Stomach smooth muscle (tissue), 2 donors: ENCODE results near the gene SHC4.
"Not testable (repeated sequence)": the region's sequence is repeated elsewhere in the genome, so short reads cannot be mapped to it uniquely, and the experiment has no call there.

Experiments used
- H3K27ac ChIP-seq: one replicate; pipeline ENCODE4 v1.7.0; 2013; ENCODE audit warnings: mild to moderate bottlenecking, low read length, inconsistent platforms
- H3K27me3 ChIP-seq, 2 donors: one replicate each; pipeline ENCODE4 v1.7.0; 2013; ENCODE audit warnings: low read length in 2 of 2; ENCODE audit not compliant: insufficient read depth in 2 of 2, control insufficient read depth in 1 of 2
- H3K36me3 ChIP-seq, 2 donors: one replicate each; pipeline ENCODE4 v1.7.0; 2013; ENCODE audit warnings: low read length in 2 of 2; ENCODE audit not compliant: control insufficient read depth in 2 of 2, insufficient read depth in 2 of 2
- H3K4me1 ChIP-seq: one replicate; pipeline ENCODE4 v1.7.0; 2013; ENCODE audit warnings: low read length; ENCODE audit not compliant: control insufficient read depth, insufficient read depth
- H3K4me3 ChIP-seq, 2 donors: one replicate each; pipeline ENCODE4 v1.7.0; 2013; ENCODE audit warnings: low read length in 2 of 2
- H3K9ac ChIP-seq, 2 donors: one replicate each; pipeline ENCODE4 v1.7.0; 2013; ENCODE audit warnings: low read length in 2 of 2, mild to moderate bottlenecking in 1 of 2
- H3K9me3 ChIP-seq, 2 donors: one replicate each; pipeline ENCODE4 v1.7.0; 2013; ENCODE audit warnings: low read length in 2 of 2; ENCODE audit not compliant: control insufficient read depth in 2 of 2
- donor health status: healthy.
- donor health status: Pancreatic carcinoma.

Gene SHC4

DNA sequence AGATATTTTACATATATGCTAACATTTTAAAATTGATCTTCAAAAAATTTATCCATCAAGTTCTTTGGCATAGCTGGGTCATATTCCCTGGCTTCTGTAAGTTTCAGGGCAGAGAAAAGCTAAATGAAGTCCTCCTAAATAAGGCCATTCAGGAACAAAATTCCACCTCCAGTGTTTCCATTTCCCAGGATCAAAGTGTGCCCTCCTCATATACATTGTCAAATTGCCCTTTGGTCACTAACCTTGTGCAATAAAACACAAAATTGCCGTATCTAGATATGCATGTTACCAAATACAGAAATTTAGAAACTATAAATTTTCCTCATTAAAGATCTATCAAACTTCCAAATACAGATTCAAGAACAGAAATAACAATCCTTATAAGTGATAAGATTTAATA lies 163.5 kb downstream of the SHC4 start:
- H3K36me3 ChIP-seq: no peaks in the 10 kb centered on the region
- H3K9ac ChIP-seq: no peak overlapping the region
- no peak overlapping the region for H3K4me3 ChIP-seq
- H3K4me1 ChIP-seq: no peaks in the 10 kb centered on the region
- H3K27me3 ChIP-seq: no peaks in the 10 kb centered on the region
- H3K9me3 ChIP-seq: no peaks in the 10 kb centered on the region
- H3K27ac ChIP-seq: no peak overlapping the region

- Histone ChIP-seq H3K9ac (no peak overlapping the region), H3K27ac (no peak overlapping the region), H3K4me3 (no peak overlapping the region), H3K27me3 (no peaks in the 10 kb centered on the region), H3K9me3 (no peaks in the 10 kb centered on the region), H3K4me1 (no peaks in the 10 kb centered on the region), H3K36me3 (no peaks in the 10 kb centered on the region)
Observed at GRCh38 chr15:48798319-48798718, 165.4 kb downstream of the SHC4 start.

- H3K27me3 ChIP-seq: no peaks in the 10 kb centered on the region
- H3K27ac ChIP-seq: no peak overlapping the region
- H3K4me3 ChIP-seq: no peak overlapping the region
- no peaks in the 10 kb centered on the region for H3K36me3 ChIP-seq
- H3K9me3 ChIP-seq: no peaks in the 10 kb centered on the region
- no peak overlapping the region for H3K9ac ChIP-seq
- H3K4me1 ChIP-seq: no peaks in the 10 kb centered on the region
Observed at GRCh38 chr15:48796930-48797329, 166.8 kb downstream of the SHC4 start.

GRCh38 chr15:48796521-48796920 lies 167.2 kb downstream of the SHC4 start:
- Histone ChIP-seq H3K9ac (no peak overlapping the region), H3K27me3 (no peaks in the 10 kb centered on the region), H3K4me1 (no peaks in the 10 kb centered on the region), H3K4me3 (no peak overlapping the region), H3K9me3 (no peaks in the 10 kb centered on the region), H3K36me3 (no peaks in the 10 kb centered on the region), H3K27ac (no peak overlapping the region)

DNA sequence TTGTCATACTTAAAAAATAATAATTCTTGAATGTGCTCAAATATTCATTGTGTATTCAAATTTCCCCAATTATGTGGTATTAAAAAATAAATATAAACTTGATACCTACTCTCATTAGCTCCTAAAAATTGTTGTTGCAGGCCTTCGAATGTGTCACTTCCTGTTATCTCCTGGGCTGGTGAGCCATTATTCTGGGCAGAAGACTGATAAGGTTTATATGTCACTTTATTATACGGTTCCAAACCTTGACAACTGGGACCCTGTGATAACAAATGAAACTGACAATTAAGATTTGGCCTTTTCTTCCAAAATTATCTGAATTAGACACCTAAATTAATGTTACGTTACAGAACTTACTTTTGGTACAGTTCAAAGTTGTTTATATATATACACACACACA lies 167.8 kb downstream of the SHC4 start:
- Histone ChIP-seq H3K27ac (no peak overlapping the region), H3K9me3 (no peaks in the 10 kb centered on the region), H3K4me3 (no peak overlapping the region), H3K36me3 (no peaks in the 10 kb centered on the region), H3K27me3 (no peaks in the 10 kb centered on the region), H3K9ac (no peak overlapping the region), H3K4me1 (no peaks in the 10 kb centered on the region)

DNA sequence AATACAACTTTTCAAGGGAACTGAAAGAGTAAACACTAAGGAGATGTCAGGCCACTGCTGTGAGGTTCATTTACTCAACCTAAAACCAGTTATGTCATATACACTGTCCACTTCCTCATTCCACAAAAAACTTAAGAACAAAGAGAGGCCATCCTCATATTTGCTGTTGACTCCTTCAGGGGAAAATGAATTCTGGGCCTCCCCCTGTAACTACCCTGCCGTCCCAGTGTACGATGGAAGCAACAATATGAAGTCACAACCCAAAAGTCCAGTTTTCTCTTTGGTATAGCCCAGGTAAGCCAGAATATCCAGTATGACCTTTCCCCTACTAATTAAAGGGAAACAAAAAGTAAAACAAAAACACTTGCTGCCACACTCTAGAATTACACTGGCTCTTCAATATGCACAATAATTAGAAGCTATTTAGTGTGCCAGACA lies 169.0 kb downstream of the SHC4 start:
- Histone ChIP-seq H3K4me1 (no peaks in the 10 kb centered on the region), H3K36me3 (peaks cover 0 to under 1% of the 10 kb centered on the region in 2 donors), H3K4me3 (no peak overlapping the region), H3K27ac (no peak overlapping the region), H3K9ac (no peak overlapping the region), H3K9me3 (no peaks in the 10 kb centered on the region), H3K27me3 (no peaks in the 10 kb centered on the region)

DNA sequence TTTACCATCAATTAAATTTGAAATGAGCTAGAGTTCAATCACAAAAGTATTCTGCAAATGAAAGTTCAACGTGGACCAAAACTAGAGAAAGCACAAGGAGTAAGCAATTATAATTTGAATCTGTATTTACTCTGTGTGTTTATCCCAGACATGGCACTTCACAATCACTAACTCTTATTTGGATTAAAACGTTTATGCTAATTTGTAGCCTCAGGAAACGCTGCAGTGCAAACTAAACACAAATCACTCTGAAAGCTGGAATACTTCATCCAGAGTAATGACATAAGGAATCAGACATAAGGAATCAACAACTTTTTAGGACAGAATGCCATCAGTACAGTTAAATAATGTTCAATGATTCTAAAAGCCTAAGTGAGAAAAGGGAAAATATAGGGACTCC lies 171.3 kb downstream of the SHC4 start:
- Histone ChIP-seq H3K4me1 (no peaks in the 10 kb centered on the region), H3K27ac (no peak overlapping the region)

DNA sequence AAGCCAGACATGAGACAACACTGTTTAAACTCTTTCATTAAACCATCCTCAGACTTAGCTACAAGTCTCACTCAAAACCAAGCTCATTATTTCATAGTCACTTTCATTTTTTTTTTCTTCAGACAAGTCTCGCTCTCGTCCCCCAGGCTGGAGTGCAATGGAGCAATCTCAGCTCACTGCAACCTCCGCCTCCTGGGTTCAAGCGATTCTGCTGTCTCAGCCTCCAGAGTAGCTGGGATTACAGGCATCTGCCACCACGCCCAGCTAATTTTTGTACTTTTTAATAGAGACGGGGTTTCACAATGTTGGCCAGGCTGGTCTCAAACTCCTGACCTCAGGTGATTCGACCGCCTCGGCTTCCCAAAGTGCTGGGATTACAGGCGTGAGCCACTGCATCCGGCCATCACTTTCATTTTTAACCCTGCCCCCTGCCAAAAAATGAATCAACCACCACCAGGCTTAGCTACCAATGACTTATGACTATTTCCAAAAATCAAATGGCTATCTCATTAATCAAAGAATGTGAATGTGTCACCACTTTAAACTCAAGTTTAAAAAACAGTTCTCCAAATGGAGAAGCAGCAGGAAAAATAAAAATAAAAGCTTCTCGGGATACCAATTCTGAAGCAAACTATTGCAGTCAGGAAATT lies 173.1 kb downstream of the SHC4 start:
- H3K9me3 ChIP-seq, H3K4me1 ChIP-seq, H3K27me3 ChIP-seq, H3K36me3 ChIP-seq, H3K27ac ChIP-seq, H3K9ac ChIP-seq, H3K4me3 ChIP-seq: not testable (repeated sequence)

More for the DNA sequence above, 171.3 kb downstream of the SHC4 start:
- Histone ChIP-seq H3K27me3 (no peaks in the 10 kb centered on the region), H3K9me3 (no peaks in the 10 kb centered on the region), H3K4me3 (no peak overlapping the region), H3K9ac (no peak overlapping the region), H3K36me3 (peaks cover 0 to 5% of the 10 kb centered on the region in 2 donors)

GRCh38 chr15:48785712-48786111 lies 178.0 kb downstream of the SHC4 start:
- Histone ChIP-seq H3K36me3 (peaks cover 0 to 5% of the 10 kb centered on the region in 2 donors), H3K9me3 (no peaks in the 10 kb centered on the region), H3K9ac (no peak overlapping the region), H3K4me1 (no peaks in the 10 kb centered on the region), H3K27ac (no peak overlapping the region), H3K27me3 (no peaks in the 10 kb centered on the region), H3K4me3 (no peak overlapping the region)

GRCh38 chr15:48785195-48785594 lies 178.5 kb downstream of the SHC4 start:
- Histone ChIP-seq H3K9me3 (no peaks in the 10 kb centered on the region), H3K4me1 (no peaks in the 10 kb centered on the region), H3K36me3 (peaks cover 0 to 5% of the 10 kb centered on the region in 2 donors), H3K9ac (no peak overlapping the region), H3K4me3 (no peak overlapping the region), H3K27me3 (no peaks in the 10 kb centered on the region), H3K27ac (no peak overlapping the region)

DNA sequence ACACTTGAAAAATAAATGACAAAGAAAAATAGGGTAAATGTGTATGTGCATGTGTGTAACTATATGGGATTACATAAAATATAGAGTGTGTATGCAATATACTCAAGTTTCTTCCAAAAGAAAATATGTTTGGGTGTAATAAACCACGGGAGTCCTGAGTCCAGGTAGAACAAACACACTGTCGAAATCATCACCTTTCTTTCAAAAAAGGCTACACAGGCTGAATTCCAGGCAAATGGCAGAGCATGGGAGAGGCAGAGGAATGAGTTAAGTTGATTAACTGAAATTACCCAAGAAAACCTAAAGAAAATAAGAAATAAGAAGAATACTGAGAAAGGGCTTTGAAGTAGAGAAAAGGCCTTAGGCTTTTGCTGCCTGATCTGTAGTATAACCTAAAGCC lies 179.0 kb downstream of the SHC4 start:
- Histone ChIP-seq H3K4me1 (no peaks in the 10 kb centered on the region), H3K9ac (no peak overlapping the region), H3K27ac (no peak overlapping the region), H3K27me3 (no peaks in the 10 kb centered on the region), H3K36me3 (peaks cover 0 to 5% of the 10 kb centered on the region in 2 donors), H3K4me3 (no peak overlapping the region), H3K9me3 (no peaks in the 10 kb centered on the region)
